GM19099 (cell line): Measurements from ENCODE around the gene SH3PXD2A.
A peak's percentile ranks its signal among the peaks of the same experiment; 100 is the strongest.

Experiments used
- POLR2A ChIP-seq: IDR thresholded peaks from 3 replicates; pipeline ENCODE4 v1.6.1; 2011; ENCODE audit warnings: low read depth; ENCODE audit not compliant: insufficient read length; ENCODE audit errors: extremely low read depth

SH3PXD2A gene

GRCh38 chr10:103772096-103772845, 83.1 kb downstream of the SH3PXD2A start:
- TF ChIP-seq POLR2A = peak; percentile 65

DNA sequence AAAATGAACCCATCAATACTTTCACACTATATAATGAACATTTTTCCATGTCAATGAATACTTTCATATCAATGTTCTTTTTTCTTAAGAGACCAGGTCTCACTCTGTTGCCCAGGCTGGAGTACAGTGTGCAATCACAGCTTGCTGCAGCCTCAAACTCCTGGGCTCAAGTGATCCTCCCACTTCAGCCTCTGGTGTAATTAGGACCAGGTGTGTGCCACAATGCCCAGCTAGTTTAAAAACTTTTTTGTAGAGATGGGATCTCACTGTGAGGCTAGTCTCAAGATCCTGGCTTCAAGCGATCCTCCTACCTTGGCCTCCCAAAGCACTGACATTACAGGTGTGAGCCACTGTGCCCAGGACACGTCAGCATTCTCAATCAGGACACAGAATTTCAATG, 85.2 kb downstream of the SH3PXD2A start:
- TF ChIP-seq POLR2A = no peak

- no peak for TF ChIP-seq POLR2A
Observed at GRCh38 chr10:103769176-103769575, 86.2 kb downstream of the SH3PXD2A start.

GRCh38 chr10:103768345-103768744, 87.0 kb downstream of the SH3PXD2A start:
- TF ChIP-seq POLR2A = no peak

DNA sequence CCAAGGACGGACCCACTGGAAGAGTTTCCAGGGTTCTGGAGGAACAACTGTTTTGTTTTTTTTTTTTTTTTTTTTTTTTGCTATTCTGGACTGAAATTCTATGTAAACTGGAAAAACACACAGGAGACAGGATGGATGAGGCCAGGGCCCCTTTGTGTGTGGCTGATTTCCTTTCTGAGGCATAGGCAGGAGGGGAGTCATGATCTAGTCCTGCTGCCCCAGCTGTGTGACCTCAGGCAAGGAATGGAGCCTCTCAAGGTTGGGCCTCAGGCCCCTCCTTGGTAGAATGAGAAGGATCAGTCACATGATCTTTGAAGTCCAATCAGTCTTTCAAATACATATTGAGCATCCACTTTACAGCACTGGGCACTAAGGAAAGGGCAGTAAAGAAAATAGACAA, 87.6 kb downstream of the SH3PXD2A start:
- no peak for TF ChIP-seq POLR2A

GRCh38 chr10:103766751-103767505, 88.4 kb downstream of the SH3PXD2A start:
- TF ChIP-seq POLR2A = no peak

GRCh38 chr10:103765981-103766380, 89.4 kb downstream of the SH3PXD2A start:
- no peak for TF ChIP-seq POLR2A

DNA sequence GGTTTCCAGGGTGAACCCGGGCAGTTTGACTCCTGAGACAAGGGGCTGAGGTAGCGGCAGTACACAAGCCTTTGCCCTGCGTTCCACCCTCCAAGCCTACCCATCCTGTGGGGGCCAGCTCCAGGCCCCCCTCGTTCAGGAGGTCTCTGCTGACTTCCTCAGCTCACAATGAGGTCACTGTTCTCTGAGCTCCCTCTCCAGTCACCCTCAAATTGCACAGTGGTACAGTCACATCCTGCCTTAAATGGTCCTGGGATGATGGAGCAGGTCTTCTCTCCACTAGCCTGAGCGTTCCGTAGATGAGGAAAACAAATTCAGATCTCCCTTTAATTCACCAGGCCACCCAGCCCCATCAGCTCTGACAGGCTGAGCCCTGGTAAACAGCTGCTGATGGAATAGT, 90.2 kb downstream of the SH3PXD2A start:
- TF ChIP-seq POLR2A = no peak

DNA sequence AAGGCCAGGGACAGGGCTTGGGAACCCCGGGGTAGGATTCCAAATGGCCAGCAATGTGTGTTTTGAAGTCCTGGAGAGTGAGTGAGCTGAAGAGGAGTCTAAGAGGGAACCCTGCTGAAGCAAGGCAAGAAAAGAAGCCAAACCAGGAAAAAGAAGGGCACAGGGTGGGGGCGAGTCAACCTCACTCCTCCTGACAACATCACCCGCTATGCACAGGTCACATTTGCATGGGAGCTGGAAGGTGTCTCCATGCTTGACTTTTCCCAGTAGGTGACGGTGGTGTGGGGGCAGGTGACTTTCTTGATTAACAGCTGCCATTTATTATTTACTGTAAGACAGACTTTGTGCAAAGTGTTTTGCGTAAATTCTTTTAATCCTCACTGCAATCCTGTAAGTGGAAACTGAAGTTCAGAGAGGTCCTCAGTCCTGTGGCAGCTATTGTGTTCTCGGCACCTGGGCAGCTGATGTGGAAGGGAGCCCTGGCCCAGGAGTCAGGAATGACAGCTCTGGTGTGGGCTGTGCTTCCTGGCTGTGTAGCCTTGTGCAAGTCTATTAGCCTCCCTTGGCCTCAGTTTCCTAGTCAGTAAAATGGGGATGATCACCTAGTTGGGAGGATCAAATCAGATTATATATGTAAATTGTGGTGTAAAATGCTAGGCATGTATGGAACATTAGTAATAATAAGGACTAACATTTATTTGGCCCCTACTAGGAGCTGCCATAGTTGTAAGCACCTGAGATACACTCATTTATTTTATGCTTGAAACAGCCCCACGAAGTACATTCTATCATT, 90.9 kb downstream of the SH3PXD2A start:
- no peak for TF ChIP-seq POLR2A

GRCh38 chr10:103763374-103764202, 91.8 kb downstream of the SH3PXD2A start:
- peak; percentile 41 for TF ChIP-seq POLR2A

DNA sequence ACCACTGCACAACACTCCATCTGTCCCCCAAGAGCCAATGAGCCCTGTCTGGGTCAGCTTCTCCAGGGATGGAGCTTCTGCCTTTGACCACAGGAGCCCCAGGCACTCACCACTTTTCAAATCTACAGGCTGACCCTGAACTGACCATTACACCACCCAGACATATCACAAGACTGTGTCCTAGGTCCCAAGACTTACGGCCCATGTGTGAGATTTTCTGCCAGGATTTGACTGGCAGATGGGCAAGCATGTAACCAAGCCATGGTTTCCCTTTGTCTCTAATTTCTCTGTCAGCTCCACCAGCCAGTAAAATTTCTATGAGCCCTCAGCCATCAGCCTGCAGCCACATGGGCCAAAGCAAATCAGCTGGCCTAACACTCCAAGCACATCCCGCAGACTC, 92.5 kb downstream of the SH3PXD2A start:
- TF ChIP-seq POLR2A = no peak

DNA sequence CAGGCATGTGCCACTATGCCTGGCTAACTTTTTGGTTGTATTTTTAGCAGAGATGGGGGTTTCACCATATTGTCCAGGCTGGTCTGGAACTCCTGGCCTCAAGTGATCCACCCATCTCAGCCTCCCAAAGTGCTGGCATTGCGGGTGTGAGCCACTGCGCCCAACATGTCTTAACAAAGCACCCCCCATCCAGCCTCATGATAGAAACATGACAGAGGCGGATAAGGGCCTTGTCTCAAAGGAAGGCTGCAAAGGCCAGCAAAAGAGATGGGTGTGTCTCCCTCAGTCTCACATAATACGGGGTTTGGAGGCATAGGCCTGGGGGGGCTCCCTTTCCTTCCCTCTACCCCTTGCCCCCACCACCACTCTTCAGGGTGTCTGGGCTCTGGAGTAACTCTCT, 93.2 kb downstream of the SH3PXD2A start:
- TF ChIP-seq POLR2A = no peak

GRCh38 chr10:103761075-103761920, 94.1 kb downstream of the SH3PXD2A start:
- no peak for TF ChIP-seq POLR2A
